ENCODE results near the gene GPC5.

DNA sequence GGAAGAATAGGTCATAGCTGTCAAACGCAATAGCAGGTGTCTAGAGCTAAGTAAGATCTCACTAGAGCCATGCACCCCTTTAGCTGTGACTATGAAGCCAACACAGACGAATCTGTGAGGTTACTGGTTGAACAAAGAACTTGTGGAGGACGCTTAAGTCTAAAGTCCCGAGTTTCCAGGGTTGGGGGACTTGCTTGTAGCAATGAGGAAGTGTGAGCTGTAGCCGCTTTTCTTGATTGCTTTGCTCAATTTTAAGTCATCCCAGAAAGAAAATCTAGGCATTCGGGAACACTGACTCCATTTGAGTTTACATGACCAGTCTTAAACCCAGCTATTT, 1.6 kb downstream of the GPC5 start:
- TF ChIP-seq, protein P1, sequence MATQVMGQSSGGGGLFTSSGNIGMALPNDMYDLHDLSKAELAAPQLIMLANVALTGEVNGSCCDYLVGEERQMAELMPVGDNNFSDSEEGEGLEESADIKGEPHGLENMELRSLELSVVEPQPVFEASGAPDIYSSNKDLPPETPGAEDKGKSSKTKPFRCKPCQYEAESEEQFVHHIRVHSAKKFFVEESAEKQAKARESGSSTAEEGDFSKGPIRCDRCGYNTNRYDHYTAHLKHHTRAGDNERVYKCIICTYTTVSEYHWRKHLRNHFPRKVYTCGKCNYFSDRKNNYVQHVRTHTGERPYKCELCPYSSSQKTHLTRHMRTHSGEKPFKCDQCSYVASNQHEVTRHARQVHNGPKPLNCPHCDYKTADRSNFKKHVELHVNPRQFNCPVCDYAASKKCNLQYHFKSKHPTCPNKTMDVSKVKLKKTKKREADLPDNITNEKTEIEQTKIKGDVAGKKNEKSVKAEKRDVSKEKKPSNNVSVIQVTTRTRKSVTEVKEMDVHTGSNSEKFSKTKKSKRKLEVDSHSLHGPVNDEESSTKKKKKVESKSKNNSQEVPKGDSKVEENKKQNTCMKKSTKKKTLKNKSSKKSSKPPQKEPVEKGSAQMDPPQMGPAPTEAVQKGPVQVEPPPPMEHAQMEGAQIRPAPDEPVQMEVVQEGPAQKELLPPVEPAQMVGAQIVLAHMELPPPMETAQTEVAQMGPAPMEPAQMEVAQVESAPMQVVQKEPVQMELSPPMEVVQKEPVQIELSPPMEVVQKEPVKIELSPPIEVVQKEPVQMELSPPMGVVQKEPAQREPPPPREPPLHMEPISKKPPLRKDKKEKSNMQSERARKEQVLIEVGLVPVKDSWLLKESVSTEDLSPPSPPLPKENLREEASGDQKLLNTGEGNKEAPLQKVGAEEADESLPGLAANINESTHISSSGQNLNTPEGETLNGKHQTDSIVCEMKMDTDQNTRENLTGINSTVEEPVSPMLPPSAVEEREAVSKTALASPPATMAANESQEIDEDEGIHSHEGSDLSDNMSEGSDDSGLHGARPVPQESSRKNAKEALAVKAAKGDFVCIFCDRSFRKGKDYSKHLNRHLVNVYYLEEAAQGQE (IDR thresholded peaks at IDR 0.05; ENCODE audit: insufficient read depth in 1 of 2, low read depth in 2 of 2, low read length in 2 of 2) = no peak
- TF ChIP-seq TAF1 (IDR thresholded peaks at IDR 0.05; ENCODE audit: borderline replicate concordance, insufficient read depth, low read length) = no peak

All from PFSK-1 (cell line).